Measurements from ENCODE around the gene AKR1C4. TPM values are rescaled to one million over a fixed set of nuclear protein-coding genes. Genes with fewer than 3 reads are reported as not detected.
"Not testable (repeated sequence)": the region's sequence is repeated elsewhere in the genome, so short reads cannot be mapped to it uniquely, and the experiment has no call there.

The AKR1C4 gene
- total and polyA plus RNA-seq, 2 of the 8 experiments (the other 6 are each of a cell fraction or from before 2014, with no cell fraction given), result not detected

DNA sequence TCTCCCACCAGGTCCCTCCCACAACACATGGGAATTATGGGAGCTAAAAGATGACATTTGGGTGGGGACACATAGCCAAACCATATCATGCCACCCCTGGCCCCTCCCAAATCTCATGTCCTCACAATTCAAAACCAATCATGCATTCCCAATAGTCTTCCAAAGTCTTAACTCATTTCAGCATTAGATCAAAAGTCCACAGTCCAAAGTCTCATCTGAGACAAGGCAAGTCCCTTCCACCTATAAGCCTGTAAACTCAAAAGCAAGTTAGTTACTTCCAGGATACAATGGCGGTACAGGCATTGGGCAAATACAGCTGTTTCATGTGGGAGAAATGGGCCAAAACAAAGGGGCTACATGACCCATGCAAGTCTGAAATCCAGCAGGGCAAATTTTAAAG is 13.1 kb downstream of the AKR1C4 start:
- not testable (repeated sequence) for H4K8ac ChIP-seq (ENCODE audit: extremely low read depth, insufficient read depth, low read length); H3K23me2 ChIP-seq (ENCODE audit: low read depth, low read length)
- WGBS, 2 experiments (ENCODE audit: extremely low coverage in 1 of 2, insufficient coverage in 1 of 2, insufficient read length in 1 of 2, insufficient replicate concordance in 2 of 2, low coverage in 1 of 2, low lambda C conversion rate in 2 of 2, missing lambda C conversion rate in 1 of 2), result 100% methylated on average over 1 of the region's 1 CpG; no CpG with 5 or more reads in 1 of the 2 experiments

More for the DNA sequence above, 13.1 kb downstream of the AKR1C4 start:
- H3K79me2 ChIP-seq (ENCODE audit: control insufficient read depth in 1 of 2, insufficient read depth in 2 of 2, low read length in 2 of 2); POLR2A ChIA-PET (ENCODE audit: partially characterized antibody); H3K79me1 ChIP-seq (ENCODE audit: low read depth, low read length); H3K27me3 ChIP-seq (replicated peaks in 1 of 4; ENCODE audit: control insufficient read depth in 3 of 4, extremely low read depth in 1 of 4, insufficient read depth in 3 of 4, low read length in 3 of 4); H4K5ac ChIP-seq (ENCODE audit: insufficient read length, low read depth, low read length); H2AFZ ChIP-seq (ENCODE audit: low read length); H4K20me1 ChIP-seq (replicated peaks in 1 of 2; ENCODE audit: control insufficient read depth in 1 of 2, insufficient read depth in 2 of 2, low read length in 2 of 2); H3K4ac ChIP-seq (replicated peaks; ENCODE audit: insufficient read length, low read depth, low read length); H3K23ac ChIP-seq (ENCODE audit: insufficient read length); H2BK20ac ChIP-seq (ENCODE audit: low read length); H3K18ac ChIP-seq (ENCODE audit: extremely low read depth, low read length); H3K36me3 ChIP-seq (ENCODE audit: control insufficient read depth in 2 of 4, insufficient read depth in 4 of 4, low read length in 3 of 4); H3K4me3 ChIP-seq (ENCODE audit: extremely low read depth in 1 of 4, insufficient read depth in 2 of 4, low read depth in 3 of 4, low read length in 4 of 4); H3K9ac ChIP-seq (replicated peaks in 1 of 4; ENCODE audit: extremely low read depth in 1 of 4, low read depth in 3 of 4, low read length in 3 of 4); DNase-seq (ENCODE audit: low read depth in 1 of 2, low spot score in 2 of 2); H3K27ac ChIP-seq (ENCODE audit: low read depth, low read length); H2AK5ac ChIP-seq (ENCODE audit: low read depth, low read length); H3K9me3 ChIP-seq (ENCODE audit: insufficient read depth in 2 of 2, low read depth in 1 of 2, low read length in 1 of 2); H2BK120ac ChIP-seq (replicated peaks; ENCODE audit: low read depth, low read length); H3K4me2 ChIP-seq (ENCODE audit: insufficient read depth in 1 of 2, low read depth in 2 of 2, low read length in 2 of 2); H3K56ac ChIP-seq (replicated peaks; ENCODE audit: insufficient read length, low read depth, low read length); FAIRE-seq; H3K4me1 ChIP-seq (replicated peaks in 1 of 4; ENCODE audit: control insufficient read depth in 3 of 4, insufficient read depth in 4 of 4, low read length in 3 of 4); H2BK12ac ChIP-seq (ENCODE audit: low read depth, low read length); H4K91ac ChIP-seq (replicated peaks; ENCODE audit: insufficient read length, low read length); H2BK5ac ChIP-seq (ENCODE audit: low read depth, low read length); H3K14ac ChIP-seq (ENCODE audit: insufficient read length); H2BK15ac ChIP-seq (ENCODE audit: low read length): not testable (repeated sequence)
- CTCF ChIA-PET (ENCODE audit: partially characterized antibody), result interaction anchor here (0.8 to 1.3 kb wide), 3 partner anchors 10 to 215 kb away, joined by 4 to 6 read pairs (median 5); no protein-coding TSS in a partner anchor

Measured in H1 (cell line).